ENCODE results near the gene ARCN1.

DNA sequence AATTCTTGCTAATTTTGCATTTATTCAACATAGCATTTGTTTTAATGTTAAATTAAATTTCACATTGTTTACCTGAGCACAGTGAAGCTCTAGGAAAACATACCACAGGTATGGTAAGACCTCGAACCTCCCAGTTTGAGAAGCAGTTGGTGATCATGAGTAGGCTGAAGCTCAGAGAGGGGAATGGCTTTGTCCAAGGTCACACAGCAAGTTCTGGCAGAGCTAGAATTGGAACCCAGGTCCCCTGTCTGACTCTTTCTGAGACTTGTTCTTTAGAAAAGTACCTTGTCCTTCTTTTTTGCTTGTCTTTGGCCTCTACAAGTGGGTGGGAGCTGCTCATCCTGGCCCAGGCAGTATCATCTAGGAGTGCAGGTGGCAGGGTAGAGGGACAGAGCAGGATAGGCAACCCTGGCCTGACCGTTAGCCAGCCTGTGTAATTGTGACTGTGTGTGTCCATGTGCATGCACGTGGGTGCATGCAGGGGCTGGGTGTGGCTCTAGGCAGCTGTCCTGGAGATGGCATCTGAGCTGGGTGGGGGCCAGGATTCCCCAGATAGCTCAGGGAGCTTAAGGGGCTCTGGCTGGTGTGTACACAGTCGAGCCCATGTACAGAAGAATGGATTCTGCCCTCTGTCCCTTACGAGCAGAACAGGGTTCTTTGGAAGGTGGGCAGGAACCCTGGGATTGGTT lies 56.8 kb downstream of the ARCN1 start:
- TF ChIP-seq, protein P1, sequence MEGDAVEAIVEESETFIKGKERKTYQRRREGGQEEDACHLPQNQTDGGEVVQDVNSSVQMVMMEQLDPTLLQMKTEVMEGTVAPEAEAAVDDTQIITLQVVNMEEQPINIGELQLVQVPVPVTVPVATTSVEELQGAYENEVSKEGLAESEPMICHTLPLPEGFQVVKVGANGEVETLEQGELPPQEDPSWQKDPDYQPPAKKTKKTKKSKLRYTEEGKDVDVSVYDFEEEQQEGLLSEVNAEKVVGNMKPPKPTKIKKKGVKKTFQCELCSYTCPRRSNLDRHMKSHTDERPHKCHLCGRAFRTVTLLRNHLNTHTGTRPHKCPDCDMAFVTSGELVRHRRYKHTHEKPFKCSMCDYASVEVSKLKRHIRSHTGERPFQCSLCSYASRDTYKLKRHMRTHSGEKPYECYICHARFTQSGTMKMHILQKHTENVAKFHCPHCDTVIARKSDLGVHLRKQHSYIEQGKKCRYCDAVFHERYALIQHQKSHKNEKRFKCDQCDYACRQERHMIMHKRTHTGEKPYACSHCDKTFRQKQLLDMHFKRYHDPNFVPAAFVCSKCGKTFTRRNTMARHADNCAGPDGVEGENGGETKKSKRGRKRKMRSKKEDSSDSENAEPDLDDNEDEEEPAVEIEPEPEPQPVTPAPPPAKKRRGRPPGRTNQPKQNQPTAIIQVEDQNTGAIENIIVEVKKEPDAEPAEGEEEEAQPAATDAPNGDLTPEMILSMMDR (IDR thresholded peaks at IDR 0.05) = no peak
- TF ChIP-seq POLR2A (IDR thresholded peaks at IDR 0.05) = no peak
